B cell (primary cell): ENCODE measurements around the gene PPP1CC. TPM values are rescaled to one million over a fixed set of nuclear protein-coding genes. Genes with fewer than 3 reads are reported as not detected.

ENCODE experiments used
- ATAC-seq: fragments of 200-7000 bp; cut with Tn5 transposase; one replicate; pipeline ENCODE4 v1.10.0; 2021; ENCODE audit warnings: low read depth, mild to moderate bottlenecking, moderate number of reproducible peaks, moderate library complexity
- CTCF ChIA-PET: fragments of 350-600 bp; sonication (Branson Sonifier 250); formaldehyde crosslinking; loops from one replicate; lab custom pipeline; 2021; ENCODE audit warnings: antibody characterized with exemption, inconsistent platforms; lab: Charles Lee
- POLR2A ChIA-PET: fragments of 350-600 bp; sonication (Branson Sonifier 250); formaldehyde crosslinking; loops from one replicate; lab custom pipeline; 2021; ENCODE audit warnings: antibody characterized with exemption; lab: Charles Lee
- DNase-seq: peaks from one replicate; pipeline ENCODE4 v3.0.0; 2013
- H2AFZ ChIP-seq: 2 replicates; pipeline ENCODE4 v1.6.1; 2012; ENCODE audit warnings: mild to moderate bottlenecking, low read depth, low read length; ENCODE audit not compliant: insufficient read depth, poor library complexity, severe bottlenecking
- H3K27ac ChIP-seq, 2 donors: 1 replicate in 1 of 2; 2 replicates in 1 of 2; pipeline ENCODE4 v1.5.1; 2012 to 2013; ENCODE audit warnings: low read length in 2 of 2, mild to moderate bottlenecking in 2 of 2, moderate library complexity in 1 of 2
- H3K27me3 ChIP-seq, 4 experiments: fragments of 200-600 bp in 1 of 4; sonication (generic) in 1 of 4; replicated peaks in 1 of 4; 1 replicate in 2 of 4; 2 replicates in 2 of 4; pipeline versions ENCODE4 v1.6.1 to v1.7.0; 2013 to 2016; ENCODE audit warnings: low read length in 3 of 4, mild to moderate bottlenecking in 2 of 4, mixed read lengths in 1 of 4, moderate library complexity in 1 of 4; ENCODE audit not compliant: insufficient read depth in 4 of 4, control insufficient read depth in 3 of 4; ENCODE audit errors: control extremely low read depth in 1 of 4
- H3K36me3 ChIP-seq, 2 experiments: replicated peaks in 1 of 2; 1 replicate in 1 of 2; 2 replicates in 1 of 2; pipeline versions ENCODE4 v1.6.1 to v1.7.1; 2013; ENCODE audit warnings: low read length in 1 of 2; ENCODE audit not compliant: insufficient read depth in 2 of 2, control insufficient read depth in 1 of 2; ENCODE audit errors: control extremely low read depth in 1 of 2, extremely low read depth in 1 of 2
- H3K4me1 ChIP-seq, 2 donors: fragments of 200-600 bp in 1 of 2; sonication (generic) in 1 of 2; 1 replicate in 1 of 2; 2 replicates in 1 of 2; pipeline versions ENCODE4 v1.5.1 to v1.6.1; 2013 to 2017; ENCODE audit warnings: low read length in 2 of 2; ENCODE audit not compliant: control insufficient read depth in 2 of 2, insufficient read depth in 2 of 2
- H3K4me2 ChIP-seq: replicated peaks from 2 replicates; pipeline ENCODE3; 2012; ENCODE audit warnings: mild to moderate bottlenecking, low read depth, low read length; ENCODE audit not compliant: poor library complexity, severe bottlenecking
- H3K4me3 ChIP-seq, 5 experiments: fragments of 200-600 bp in 1 of 5; sonication (generic) in 1 of 5; 1 replicate in 3 of 5; 2 replicates in 2 of 5; pipeline versions ENCODE4 v1.5.1 to v1.7.0; 2011 to 2016; ENCODE audit warnings: low read length in 4 of 5, mild to moderate bottlenecking in 4 of 5, low read depth in 2 of 5, control low read depth in 1 of 5, moderate library complexity in 1 of 5; ENCODE audit not compliant: insufficient read depth in 1 of 5; ENCODE audit errors: control extremely low read depth in 1 of 5, extremely low read depth in 1 of 5
- H3K79me2 ChIP-seq: fragments of 200-600 bp; sonication (generic); one replicate; pipeline ENCODE4 v1.6.0; 2016; ENCODE audit warnings: low read length; ENCODE audit not compliant: control insufficient read depth, insufficient read depth
- H3K9ac ChIP-seq: fragments of 200-600 bp; sonication (generic); 2 replicates; pipeline ENCODE4 v1.6.1; 2017; ENCODE audit warnings: mild to moderate bottlenecking, low read length, moderate library complexity
- H3K9me3 ChIP-seq, 3 donors: one replicate each; pipeline versions ENCODE4 v1.6.1 to v1.7.1; 2013; ENCODE audit warnings: low read length in 2 of 3; ENCODE audit not compliant: control insufficient read depth in 2 of 3, insufficient read depth in 1 of 3; ENCODE audit errors: control extremely low read depth in 1 of 3
- H4K20me1 ChIP-seq: 2 replicates; pipeline ENCODE4 v1.6.0; 2012; ENCODE audit warnings: mild to moderate bottlenecking, low read length; ENCODE audit not compliant: insufficient read depth, control insufficient read depth, poor library complexity, severe bottlenecking
- H3K27ac Mint-ChIP-seq: one replicate; pipeline ENCODE4 v1.8.0; 2021; ENCODE audit warnings: mixed read lengths
- H3K27me3 Mint-ChIP-seq: one replicate; pipeline ENCODE4 v1.8.0; 2021; ENCODE audit warnings: mixed read lengths
- H3K4me1 Mint-ChIP-seq: one replicate; pipeline ENCODE4 v1.8.0; 2021; ENCODE audit warnings: mixed read lengths
- H3K4me3 Mint-ChIP-seq: one replicate; pipeline ENCODE4 v1.8.0; 2021; ENCODE audit warnings: mixed read lengths
- H3K9me3 Mint-ChIP-seq: one replicate; pipeline ENCODE4 v1.8.0; 2022; ENCODE audit warnings: mixed read lengths; ENCODE audit not compliant: insufficient read depth
- CTCF ChIP-seq: fragments of 200-600 bp; IDR thresholded peaks from one replicate; pipeline ENCODE4 v1.8.0; 2022; ENCODE audit warnings: antibody characterized with exemption, mild to moderate bottlenecking
- EZH2 ChIP-seq: IDR thresholded peaks from 2 replicates; pipeline ENCODE4 v1.6.1; 2012; ENCODE audit warnings: borderline replicate concordance, low read depth, mild to moderate bottlenecking, moderate library complexity, low read length; ENCODE audit not compliant: insufficient read depth, poor library complexity, severe bottlenecking
- WGBS: methylation state at CpG from one replicate; pipeline ENCODE4 v1.1.5; 2013; ENCODE audit warnings: missing lambda C conversion rate; ENCODE audit not compliant: insufficient coverage; 5-methylcytosine and 5-hydroxymethylcytosine counted together
- intact Hi-C: fragments of 100-400 bp; cut with micrococcal nuclease; formaldehyde crosslinking; loops from one replicate; pipeline ENCODE4 v1.10.0; 2022
- polyA plus RNA-seq: library from polyadenylated mRNA; depleted of rRNA; stranded (reverse); fragments of >200 nt; gene quantifications from 2 replicates; pipeline ENCODE4 v1.2.3, GENCODE V29; 2012
- total RNA-seq, 2 donors: library from RNA; stranded (reverse); fragments of 120-200 nt in 1 of 2; gene quantifications; 1 replicate in 1 of 2; 2 replicates in 1 of 2; pipeline versions ENCODE4 v1.2.3 to v1.2.4, GENCODE V29; 2013 to 2022

Gene PPP1CC
- total and polyA plus RNA-seq, 2 donors (not counting 1 experiment from before 2014, with no cell fraction given) = 70.0 to 146 TPM

GRCh38 chr12:110702081-110702480, 40.6 kb downstream of the PPP1CC start:
- no peaks in the 10 kb centered on the region for H3K9me3 ChIP-seq
- ATAC-seq = no peak
- no peaks in the 10 kb centered on the region for H3K9me3 Mint-ChIP-seq
- H3K36me3 ChIP-seq = no peaks in the 10 kb centered on the region
- no peak overlapping the region for H3K27ac ChIP-seq
- H3K4me1 Mint-ChIP-seq = peaks cover 26% of the 10 kb centered on the region
- no peak overlapping the region for H2AFZ ChIP-seq
- H4K20me1 ChIP-seq = no peaks in the 10 kb centered on the region
- WGBS = 97% methylated on average over 3 of the region's 5 CpGs
- no peak overlapping the region for H3K27ac Mint-ChIP-seq
- H3K27me3 Mint-ChIP-seq = no peaks in the 10 kb centered on the region
- H3K79me2 ChIP-seq = peaks cover 12% of the 10 kb centered on the region
- ChIA-PET POLR2A (no interaction called here), CTCF (interaction anchor here (0.9 to 3.3 kb wide), 7 partner anchors 39 to 176 kb away, joined by 3 to 22 read pairs (median 4); no protein-coding TSS in a partner anchor)
- H3K4me1 ChIP-seq = peaks cover 15 to 19% of the 10 kb centered on the region in 2 donors
- H3K4me3 ChIP-seq = no peak overlapping the region
- TF ChIP-seq CTCF (no peak), EZH2 (no peak)
- DNase-seq = no peak
- intact Hi-C loops = no loop called here
- no peak overlapping the region for H3K4me3 Mint-ChIP-seq
- H3K9ac ChIP-seq = no peak overlapping the region
- no peaks in the 10 kb centered on the region for H3K27me3 ChIP-seq
- no peak overlapping the region for H3K4me2 ChIP-seq

- POLR2A ChIA-PET = interaction anchor here (0.6 kb wide), 1 partner anchor 73 kb away, joined by 4 read pairs; no protein-coding TSS in a partner anchor
- H3K27me3 ChIP-seq = no peaks in the 10 kb centered on the region
- no peaks in the 10 kb centered on the region for H3K36me3 ChIP-seq
- no peaks in the 10 kb centered on the region for H3K27me3 Mint-ChIP-seq
- H3K79me2 ChIP-seq = peaks cover 28% of the 10 kb centered on the region
- no peak overlapping the region for H3K27ac ChIP-seq
- H3K4me2 ChIP-seq = no peak overlapping the region
- ATAC-seq (no peak), DNase-seq (no peak)
- H3K27ac Mint-ChIP-seq = peak overlapping the region; percentile 10
- CTCF ChIA-PET = interaction anchor here (0.9 to 3.3 kb wide), 7 partner anchors 10 to 250 kb away, joined by 3 to 22 read pairs (median 4); partner anchors contain the start of genes ARPC3, FAM216A, GPN3 and HVCN1
- 96% methylated on average over 27 of the region's 28 CpGs for WGBS
- H3K9ac ChIP-seq = no peak overlapping the region
- peaks cover 32% of the 10 kb centered on the region for H3K4me1 Mint-ChIP-seq
- H2AFZ ChIP-seq = no peak overlapping the region
- no peak overlapping the region for H3K4me3 ChIP-seq
- TF ChIP-seq EZH2 = no peak
- TF ChIP-seq CTCF = no peak
- intact Hi-C loops = loop anchor here (2.0 kb wide), 3 partner anchors 39 to 249 kb away; partner anchors contain the start of gene ARPC3
- H3K9me3 Mint-ChIP-seq = no peaks in the 10 kb centered on the region
- no peaks in the 10 kb centered on the region for H4K20me1 ChIP-seq
- no peak overlapping the region for H3K4me3 Mint-ChIP-seq
- no peaks in the 10 kb centered on the region for H3K9me3 ChIP-seq
- peaks cover 22 to 24% of the 10 kb centered on the region in 2 donors for H3K4me1 ChIP-seq
Observed at GRCh38 chr12:110699591-110700445, 42.9 kb downstream of the PPP1CC start.
